Measurements from ENCODE around the gene ZNF362. TPM values are rescaled to one million over a fixed set of nuclear protein-coding genes. Genes with fewer than 3 reads are reported as not detected.

The ZNF362 gene
- total and polyA plus RNA-seq, 2 experiments from 2014 or later = 9.7 to 26.0 TPM

DNA sequence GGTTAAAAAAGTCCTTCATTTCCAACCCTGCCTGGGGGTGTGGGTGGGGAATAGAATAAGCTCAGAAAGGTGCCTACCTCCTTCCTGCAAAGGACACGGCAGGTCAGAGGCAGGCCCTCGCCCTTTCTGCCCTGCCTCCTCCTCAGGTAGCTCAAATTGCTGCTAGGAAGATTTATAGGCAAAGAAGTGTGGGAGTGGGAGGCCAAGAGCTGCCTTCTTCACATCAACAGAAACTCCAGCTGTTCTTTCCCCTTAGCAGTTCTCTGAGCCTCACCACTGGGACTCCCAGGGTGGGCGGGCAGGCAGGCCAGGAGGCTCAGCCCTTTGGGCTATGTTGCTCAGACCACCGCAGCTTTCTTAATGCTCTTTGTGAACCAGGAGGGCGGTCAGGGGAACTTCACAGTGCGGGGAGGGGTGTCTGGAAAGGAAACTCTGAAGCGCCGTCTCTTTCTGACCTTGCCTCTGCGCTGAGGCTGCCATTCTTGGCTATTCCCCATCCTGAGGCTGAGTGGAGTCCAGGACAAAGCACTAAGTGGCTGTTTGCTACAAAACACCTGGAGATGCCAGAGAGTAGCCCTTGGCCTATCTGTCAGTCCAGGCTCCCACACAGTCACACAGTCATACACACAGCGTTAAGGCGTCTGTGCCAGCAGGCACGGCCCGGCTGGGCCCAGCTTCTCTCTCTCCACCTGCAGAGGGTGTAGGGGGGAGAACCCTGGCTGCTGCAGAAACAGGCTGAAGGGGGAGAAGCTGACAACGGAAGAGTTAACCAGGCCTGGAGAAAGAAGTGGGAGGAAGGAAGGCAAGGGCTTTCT, 67.6 kb downstream of the ZNF362 start:
- Histone ChIP-seq H3K9me3 (ENCODE audit: low read depth) (no peaks in the 10 kb centered on the region), H3K27me3 (replicated peaks; ENCODE audit: insufficient read depth) (no peaks in the 10 kb centered on the region), H2AFZ (no peak overlapping the region), H4K20me1 (ENCODE audit: insufficient read depth) (no peaks in the 10 kb centered on the region), H3K9me2 (ENCODE audit: insufficient read depth) (no peaks in the 10 kb centered on the region), H3K27ac (no peak overlapping the region), H3K9ac (no peak overlapping the region), H3K4me3 (no peak overlapping the region), H3K36me3 (ENCODE audit: low read depth) (peaks cover 62% of the 10 kb centered on the region), H3K4me1 (ENCODE audit: insufficient read depth) (peaks cover 17% of the 10 kb centered on the region), H3F3A (ENCODE audit: insufficient read depth) (peaks cover 49% of the 10 kb centered on the region), H3K79me2 (ENCODE audit: insufficient read depth) (peaks cover 26% of the 10 kb centered on the region), H3K4me2 (ENCODE audit: unreplicated experiment) (no peak overlapping the region)
- in situ Hi-C loops (cut with MboI) = no loop called here
- WGBS, 2 experiments (ENCODE audit: low coverage in 1 of 2, low lambda C conversion rate in 2 of 2, missing lambda C conversion rate in 2 of 2) = 87 to 88% methylated on average over 14 of the region's 14 CpGs
- DNase-seq = no peak
- TF ChIP-seq EZH2 (IDR thresholded peaks at IDR 0.05; ENCODE audit: insufficient read depth, poor library complexity, severe bottlenecking) = no peak
- TF ChIP-seq EZH2phosphoT487 (IDR thresholded peaks at IDR 0.05; ENCODE audit: insufficient read depth, low read depth) = no peak

GRCh38 chr1:33324677-33325575, 68.6 kb downstream of the ZNF362 start:
- no peaks in the 10 kb centered on the region for H3K9me2 ChIP-seq (ENCODE audit: insufficient read depth)
- H4K20me1 ChIP-seq (ENCODE audit: insufficient read depth) = no peaks in the 10 kb centered on the region
- H3F3A ChIP-seq (ENCODE audit: insufficient read depth) = peaks cover 59% of the 10 kb centered on the region
- peaks cover 71% of the 10 kb centered on the region for H3K36me3 ChIP-seq (ENCODE audit: low read depth)
- no peaks in the 10 kb centered on the region for H3K27me3 ChIP-seq (replicated peaks; ENCODE audit: insufficient read depth)
- no peak overlapping the region for H3K4me2 ChIP-seq (ENCODE audit: unreplicated experiment)
- no peak for TF ChIP-seq EZH2 (IDR thresholded peaks at IDR 0.05; ENCODE audit: insufficient read depth, poor library complexity, severe bottlenecking)
- no peak for TF ChIP-seq EZH2phosphoT487 (IDR thresholded peaks at IDR 0.05; ENCODE audit: insufficient read depth, low read depth)
- peaks cover 36% of the 10 kb centered on the region for H3K79me2 ChIP-seq (ENCODE audit: insufficient read depth)
- H3K4me3 ChIP-seq = no peak overlapping the region
- no peak overlapping the region for H2AFZ ChIP-seq
- in situ Hi-C loops (cut with MboI) = no loop called here
- peaks cover 17% of the 10 kb centered on the region for H3K4me1 ChIP-seq (ENCODE audit: insufficient read depth)
- H3K9me3 ChIP-seq (ENCODE audit: low read depth) = no peaks in the 10 kb centered on the region
- H3K27ac ChIP-seq = no peak overlapping the region
- 89% methylated on average over 22 of the region's 22 CpGs for WGBS, 2 experiments (ENCODE audit: low coverage in 1 of 2, low lambda C conversion rate in 2 of 2, missing lambda C conversion rate in 2 of 2)
- no peak overlapping the region for H3K9ac ChIP-seq
- no peak for DNase-seq

GRCh38 chr1:33326785-33327184, 70.5 kb downstream of the ZNF362 start:
- WGBS, 2 experiments (ENCODE audit: low coverage in 1 of 2, low lambda C conversion rate in 2 of 2, missing lambda C conversion rate in 2 of 2) = 85 to 88% methylated on average over 9 of the region's 9 CpGs
- TF ChIP-seq EZH2 (IDR thresholded peaks at IDR 0.05; ENCODE audit: insufficient read depth, poor library complexity, severe bottlenecking) (no peak), EZH2phosphoT487 (IDR thresholded peaks at IDR 0.05; ENCODE audit: insufficient read depth, low read depth) (no peak)
- DNase-seq = no peak
- H3K9ac ChIP-seq = no peak overlapping the region
- H3K27me3 ChIP-seq (replicated peaks; ENCODE audit: insufficient read depth) = no peaks in the 10 kb centered on the region
- H3K4me3 ChIP-seq = no peak overlapping the region
- peaks cover 55% of the 10 kb centered on the region for H3K79me2 ChIP-seq (ENCODE audit: insufficient read depth)
- peak overlapping the region; percentile 68 for H3K27ac ChIP-seq
- H3K9me2 ChIP-seq (ENCODE audit: insufficient read depth) = no peaks in the 10 kb centered on the region
- no peak overlapping the region for H3K4me2 ChIP-seq (ENCODE audit: unreplicated experiment)
- H3K36me3 ChIP-seq (ENCODE audit: low read depth) = peaks cover 77% of the 10 kb centered on the region
- H3F3A ChIP-seq (ENCODE audit: insufficient read depth) = peaks cover 65% of the 10 kb centered on the region
- H4K20me1 ChIP-seq (ENCODE audit: insufficient read depth) = no peaks in the 10 kb centered on the region
- H3K4me1 ChIP-seq (ENCODE audit: insufficient read depth) = peaks cover 17% of the 10 kb centered on the region
- no peaks in the 10 kb centered on the region for H3K9me3 ChIP-seq (ENCODE audit: low read depth)
- no peak overlapping the region for H2AFZ ChIP-seq
- in situ Hi-C loops (cut with MboI) = no loop called here

DNA sequence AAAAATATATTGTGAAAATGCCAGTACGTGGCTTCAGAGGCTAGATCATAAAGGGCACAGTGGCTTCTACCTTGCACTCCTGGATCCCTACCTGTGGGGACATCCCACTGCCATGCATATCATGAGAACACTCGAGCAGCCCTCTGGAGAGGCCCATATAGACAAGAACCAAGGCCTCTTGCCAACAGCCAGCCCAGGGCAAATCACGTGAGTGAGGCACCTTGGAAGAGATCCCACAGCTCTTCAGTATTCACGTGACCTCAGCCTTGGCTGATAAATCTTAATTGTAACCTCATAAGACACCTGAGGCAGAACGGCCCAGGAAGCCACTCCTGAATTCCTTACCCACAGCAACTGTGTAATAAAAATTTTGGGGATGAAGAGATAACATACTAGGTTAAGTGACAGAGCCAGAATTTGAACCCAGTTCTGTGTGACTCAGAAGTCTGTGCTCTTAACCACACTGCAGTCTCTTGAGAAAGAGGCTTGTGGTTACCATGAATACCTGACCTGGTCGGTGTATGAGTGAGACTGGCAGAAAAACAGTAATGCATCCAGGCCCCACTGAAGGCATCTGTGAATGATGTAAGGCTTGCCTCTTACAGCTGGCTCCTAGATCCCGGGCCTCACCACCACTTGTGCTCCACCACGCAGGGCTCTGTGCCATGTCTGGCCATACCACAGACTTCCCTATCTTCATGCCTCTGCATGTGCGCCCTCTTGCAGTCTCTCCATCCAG, 71.5 kb downstream of the ZNF362 start:
- 19 to 21% methylated on average over 9 of the region's 9 CpGs for WGBS, 2 experiments (ENCODE audit: low coverage in 1 of 2, low lambda C conversion rate in 2 of 2, missing lambda C conversion rate in 2 of 2)
- in situ Hi-C loops (cut with MboI) = no loop called here
- H3K36me3 ChIP-seq (ENCODE audit: low read depth) = peaks cover 69% of the 10 kb centered on the region

More for the DNA sequence above, 71.5 kb downstream of the ZNF362 start:
- peaks cover 17% of the 10 kb centered on the region for H3K4me1 ChIP-seq (ENCODE audit: insufficient read depth)
- peaks cover 62% of the 10 kb centered on the region for H3F3A ChIP-seq (ENCODE audit: insufficient read depth)
- no peak for TF ChIP-seq EZH2phosphoT487 (IDR thresholded peaks at IDR 0.05; ENCODE audit: insufficient read depth, low read depth)
- no peak for TF ChIP-seq EZH2 (IDR thresholded peaks at IDR 0.05; ENCODE audit: insufficient read depth, poor library complexity, severe bottlenecking)
- no peak overlapping the region for H3K4me3 ChIP-seq
- no peak overlapping the region for H2AFZ ChIP-seq
- peaks cover 64% of the 10 kb centered on the region for H3K79me2 ChIP-seq (ENCODE audit: insufficient read depth)
- DNase-seq = peak; percentile 98
- peak overlapping the region; percentile 68 for H3K27ac ChIP-seq
- H3K9me3 ChIP-seq (ENCODE audit: low read depth) = no peaks in the 10 kb centered on the region
- H4K20me1 ChIP-seq (ENCODE audit: insufficient read depth) = no peaks in the 10 kb centered on the region
- H3K27me3 ChIP-seq (replicated peaks; ENCODE audit: insufficient read depth) = no peaks in the 10 kb centered on the region
- H3K9me2 ChIP-seq (ENCODE audit: insufficient read depth) = no peaks in the 10 kb centered on the region
- H3K9ac ChIP-seq = 0 out of 2 replicates have a peak overlapping the region, but pooled peaks have one; percentile 6
- peak overlapping the region; percentile 19 for H3K4me2 ChIP-seq (ENCODE audit: unreplicated experiment)
